Left ventricle myocardium inferior (tissue), 1 donor: ENCODE data around the gene MPEG1. TPM values are rescaled to one million over a fixed set of nuclear protein-coding genes. Genes with fewer than 3 reads are reported as not detected.

ENCODE experiments used
- DNase-seq: peaks from one replicate; pipeline ENCODE4 v3.0.0-alpha.2; 2020
- H3K27ac ChIP-seq: fragments of 200-600 bp; replicated peaks from 2 replicates; pipeline ENCODE4 v1.8.0; 2021
- H3K27me3 ChIP-seq: fragments of 200-600 bp; 2 replicates; pipeline ENCODE4 v1.8.0; 2021; ENCODE audit warnings: low read depth
- H3K36me3 ChIP-seq: fragments of 200-600 bp; 2 replicates; pipeline ENCODE4 v1.8.0; 2021
- H3K4me1 ChIP-seq: fragments of 200-600 bp; 2 replicates; pipeline ENCODE4 v1.8.0; 2021
- H3K4me3 ChIP-seq: fragments of 200-600 bp; 2 replicates; pipeline ENCODE4 v1.8.0; 2021; ENCODE audit warnings: mild to moderate bottlenecking, moderate library complexity
- H3K9me3 ChIP-seq: fragments of 200-600 bp; replicated peaks from 2 replicates; pipeline ENCODE4 v1.8.0; 2021
- CTCF ChIP-seq: fragments of 200-600 bp; IDR thresholded peaks from 2 replicates; pipeline ENCODE4 v1.8.0; 2021; ENCODE audit warnings: antibody characterized with exemption, mild to moderate bottlenecking, borderline replicate concordance
- intact Hi-C: fragments of 100-400 bp; cut with micrococcal nuclease; formaldehyde crosslinking; loops from one replicate; pipeline ENCODE4 v1.11.0; 2022
- total RNA-seq: library from RNA; stranded (reverse); fragmentation: NEBNext Ultra II Directional; extraction: Animal tissue kit (Norgen Biotek cat#: 25700); gene quantifications from one replicate; pipeline ENCODE4 v1.2.1, GENCODE V29; 2021
- donor health status: DM: no; HTN: yes; CAD: no; lungs with severe emphysema.

MPEG1 gene
- total RNA-seq, 1 donor from 2014 or later: 9.5 TPM

GRCh38 chr11:59191890-59192289 is 20.8 kb downstream of the MPEG1 start:
- no peak for TF ChIP-seq CTCF
- H3K4me3 ChIP-seq: no peak overlapping the region
- peaks cover 11% of the 10 kb centered on the region for H3K36me3 ChIP-seq
- H3K27ac ChIP-seq: no peak overlapping the region
- intact Hi-C loops: no loop called here
- H3K27me3 ChIP-seq: no peaks in the 10 kb centered on the region
- H3K4me1 ChIP-seq: peaks cover 23% of the 10 kb centered on the region
- DNase-seq: no peak
- no peaks in the 10 kb centered on the region for H3K9me3 ChIP-seq

GRCh38 chr11:59191095-59191494 is 21.6 kb downstream of the MPEG1 start:
- intact Hi-C loops: no loop called here

GRCh38 chr11:59189986-59190385 is 22.7 kb downstream of the MPEG1 start:
- no peak overlapping the region for H3K27ac ChIP-seq
- no peak for TF ChIP-seq CTCF

More at GRCh38 chr11:59191095-59191494, 21.6 kb downstream of the MPEG1 start:
- Histone ChIP-seq H3K27ac (no peak overlapping the region), H3K36me3 (peaks cover 11% of the 10 kb centered on the region), H3K9me3 (no peaks in the 10 kb centered on the region), H3K27me3 (no peaks in the 10 kb centered on the region), H3K4me3 (no peak overlapping the region), H3K4me1 (peaks cover 29% of the 10 kb centered on the region)
- no peak for TF ChIP-seq CTCF
- DNase-seq: no peak

GRCh38 chr11:59188954-59189353 is 23.8 kb downstream of the MPEG1 start:
- H3K4me1 ChIP-seq: peaks cover 48% of the 10 kb centered on the region
- intact Hi-C loops: no loop called here
- no peak overlapping the region for H3K4me3 ChIP-seq
- no peaks in the 10 kb centered on the region for H3K27me3 ChIP-seq
- no peak for DNase-seq
- TF ChIP-seq CTCF: no peak
- no peaks in the 10 kb centered on the region for H3K9me3 ChIP-seq
- no peak overlapping the region for H3K27ac ChIP-seq
- H3K36me3 ChIP-seq: peaks cover 11% of the 10 kb centered on the region

More at GRCh38 chr11:59189986-59190385, 22.7 kb downstream of the MPEG1 start:
- Histone ChIP-seq H3K27me3 (no peaks in the 10 kb centered on the region), H3K36me3 (peaks cover 11% of the 10 kb centered on the region), H3K4me1 (peaks cover 40% of the 10 kb centered on the region), H3K9me3 (no peaks in the 10 kb centered on the region), H3K4me3 (no peak overlapping the region)
- DNase-seq: no peak
- intact Hi-C loops: no loop called here

GRCh38 chr11:59187587-59187986 is 25.1 kb downstream of the MPEG1 start:
- H3K4me1 ChIP-seq: peaks cover 54% of the 10 kb centered on the region
- H3K4me3 ChIP-seq: no peak overlapping the region
- DNase-seq: peak; percentile 79
- H3K36me3 ChIP-seq: peaks cover 8% of the 10 kb centered on the region
- no peak for TF ChIP-seq CTCF
- intact Hi-C loops: no loop called here
- H3K9me3 ChIP-seq: no peaks in the 10 kb centered on the region
- H3K27ac ChIP-seq: peak overlapping the region; percentile 57
- no peaks in the 10 kb centered on the region for H3K27me3 ChIP-seq
